HEK293 (cell line): ENCODE data around the gene APOL3.

Experiments
- CTCF ChIA-PET: fragments of 350-600 bp; formaldehyde crosslinking; extraction: SDS; loops from one replicate; lab custom pipeline; 2021; ENCODE audit warnings: antibody characterized with exemption; lab: Yijun Ruan, JAX
- POLR2A ChIA-PET: fragments of 300-600 bp; formaldehyde crosslinking; extraction: SDS; loops from one replicate; lab custom pipeline; 2020; ENCODE audit warnings: antibody characterized with exemption, inconsistent platforms; lab: Yijun Ruan, JAX
- H3K27ac ChIP-seq: fragments of 200-500 bp; sonication (Bioruptor generic); 2 replicates; pipeline ENCODE4 v1.5.1; 2014; ENCODE audit warnings: low read depth, low read length, control low read depth, inconsistent platforms; ENCODE audit errors: extremely low read depth
- H3K36me3 ChIP-seq, 2 experiments: fragments of 200-500 bp in 1 of 2; sonication (Bioruptor generic) in 1 of 2; 1 replicate in 1 of 2; 2 replicates in 1 of 2; pipeline ENCODE4 v1.5.1; 2014 to 2017; ENCODE audit warnings: inconsistent platforms in 2 of 2, low read length in 2 of 2; ENCODE audit not compliant: control insufficient read depth in 2 of 2, insufficient read depth in 1 of 2
- H3K4me1 ChIP-seq: fragments of 200-500 bp; sonication (Bioruptor generic); 2 replicates; pipeline ENCODE4 v1.5.1; 2014; ENCODE audit warnings: mild to moderate bottlenecking, low read length, inconsistent platforms; ENCODE audit not compliant: control insufficient read depth, insufficient read depth
- H3K4me3 ChIP-seq: 2 replicates; pipeline ENCODE4 v1.5.1; 2011; ENCODE audit warnings: low read depth, mild to moderate bottlenecking, control low read depth, low read length, moderate library complexity
- H3K9me3 ChIP-seq: fragments of 200-500 bp; sonication (Bioruptor generic); 2 replicates; pipeline ENCODE4 v1.5.1; 2014; ENCODE audit warnings: low read depth, low read length, inconsistent platforms; ENCODE audit not compliant: control insufficient read depth, insufficient read depth
- BCL11A ChIP-seq: fragments of 450-650 bp; formaldehyde crosslinking; IDR thresholded peaks from 2 replicates; pipeline ENCODE4 v1.5.1; 2016; ENCODE audit warnings: low read depth, missing biosample characterization, missing genetic modification characterization
- FEZF1 ChIP-seq: fragments of 450-650 bp; formaldehyde crosslinking; IDR thresholded peaks from 2 replicates; pipeline ENCODE4 v1.5.1; 2016; ENCODE audit warnings: missing biosample characterization, missing genetic modification characterization
- GLI4 ChIP-seq: fragments of 450-650 bp; formaldehyde crosslinking; IDR thresholded peaks from 2 replicates; pipeline ENCODE4 v1.5.1; 2016; ENCODE audit warnings: missing biosample characterization, missing genetic modification characterization
- SCRT2 ChIP-seq: fragments of 450-650 bp; formaldehyde crosslinking; IDR thresholded peaks from 2 replicates; pipeline ENCODE4 v1.5.1; 2016; ENCODE audit warnings: missing biosample characterization, missing genetic modification characterization
- SP7 ChIP-seq: fragments of 450-650 bp; formaldehyde crosslinking; IDR thresholded peaks from 2 replicates; pipeline ENCODE4 v1.5.1; 2016; ENCODE audit warnings: missing biosample characterization, missing genetic modification characterization
- ZBTB21 ChIP-seq: fragments of 450-650 bp; formaldehyde crosslinking; IDR thresholded peaks from 2 replicates; pipeline ENCODE4 v1.5.1; 2017; ENCODE audit warnings: missing biosample characterization, missing genetic modification characterization
- ZIC2 ChIP-seq: fragments of 450-650 bp; formaldehyde crosslinking; IDR thresholded peaks from 2 replicates; pipeline ENCODE4 v1.5.1; 2016; ENCODE audit warnings: missing biosample characterization, missing genetic modification characterization
- ZNF132 ChIP-seq: fragments of 450-650 bp; formaldehyde crosslinking; IDR thresholded peaks from 2 replicates; pipeline ENCODE4 v1.5.1; 2017; ENCODE audit warnings: missing biosample characterization, missing genetic modification characterization, borderline replicate concordance
- ZNF175 ChIP-seq: fragments of 450-650 bp; formaldehyde crosslinking; IDR thresholded peaks from 2 replicates; pipeline ENCODE4 v1.5.1; 2016; ENCODE audit warnings: missing biosample characterization, missing genetic modification characterization
- ZNF221 ChIP-seq: fragments of 450-650 bp; formaldehyde crosslinking; IDR thresholded peaks from 2 replicates; pipeline ENCODE4 v1.5.1; 2017; ENCODE audit warnings: missing biosample characterization, missing genetic modification characterization, borderline replicate concordance
- ZNF239 ChIP-seq: fragments of 450-650 bp; formaldehyde crosslinking; IDR thresholded peaks from 2 replicates; pipeline ENCODE4 v1.5.1; 2016; ENCODE audit warnings: missing biosample characterization, missing genetic modification characterization
- ZNF311 ChIP-seq: fragments of 450-650 bp; formaldehyde crosslinking; IDR thresholded peaks from 2 replicates; pipeline ENCODE4 v1.5.1; 2017; ENCODE audit warnings: missing biosample characterization, missing genetic modification characterization, borderline replicate concordance
- ZNF366 ChIP-seq: fragments of 450-650 bp; formaldehyde crosslinking; conservative IDR thresholded peaks from 2 replicates; pipeline ENCODE4 v1.5.1; 2016; ENCODE audit warnings: missing biosample characterization, missing genetic modification characterization
- ZNF623 ChIP-seq: fragments of 450-650 bp; formaldehyde crosslinking; IDR thresholded peaks from 2 replicates; pipeline ENCODE4 v1.5.1; 2016; ENCODE audit warnings: missing biosample characterization, missing genetic modification characterization
- ZNF654 ChIP-seq: fragments of 450-650 bp; formaldehyde crosslinking; IDR thresholded peaks from 2 replicates; pipeline ENCODE4 v1.5.1; 2016; ENCODE audit warnings: low read depth, missing biosample characterization, missing genetic modification characterization
- ZNF664 ChIP-seq: fragments of 450-650 bp; formaldehyde crosslinking; IDR thresholded peaks from 2 replicates; pipeline ENCODE4 v1.5.1; 2016; ENCODE audit warnings: missing biosample characterization, missing genetic modification characterization
- ZNF791 ChIP-seq: fragments of 450-650 bp; formaldehyde crosslinking; IDR thresholded peaks from 2 replicates; pipeline ENCODE4 v1.5.1; 2016; ENCODE audit warnings: missing biosample characterization, missing genetic modification characterization
- TF ChIP-seq, protein P1 (sequence below): fragments of 450-650 bp; formaldehyde crosslinking; IDR thresholded peaks from 2 replicates; pipeline ENCODE4 v1.5.1; 2016; ENCODE audit warnings: missing biosample characterization, missing genetic modification characterization
- TF ChIP-seq, protein P2 (sequence below): fragments of 450-650 bp; formaldehyde crosslinking; IDR thresholded peaks from 2 replicates; pipeline ENCODE4 v1.5.1; 2017; ENCODE audit warnings: missing biosample characterization, missing genetic modification characterization
- TF ChIP-seq, protein P3 (sequence below): fragments of 450-650 bp; formaldehyde crosslinking; IDR thresholded peaks from 2 replicates; pipeline ENCODE4 v1.5.1; 2016; ENCODE audit warnings: missing biosample characterization, missing genetic modification characterization, borderline replicate concordance
- TF ChIP-seq, protein P4 (sequence below): fragments of 450-650 bp; formaldehyde crosslinking; IDR thresholded peaks from 2 replicates; pipeline ENCODE4 v1.5.1; 2016; ENCODE audit warnings: missing biosample characterization, missing genetic modification characterization, low read depth

APOL3 gene

DNA sequence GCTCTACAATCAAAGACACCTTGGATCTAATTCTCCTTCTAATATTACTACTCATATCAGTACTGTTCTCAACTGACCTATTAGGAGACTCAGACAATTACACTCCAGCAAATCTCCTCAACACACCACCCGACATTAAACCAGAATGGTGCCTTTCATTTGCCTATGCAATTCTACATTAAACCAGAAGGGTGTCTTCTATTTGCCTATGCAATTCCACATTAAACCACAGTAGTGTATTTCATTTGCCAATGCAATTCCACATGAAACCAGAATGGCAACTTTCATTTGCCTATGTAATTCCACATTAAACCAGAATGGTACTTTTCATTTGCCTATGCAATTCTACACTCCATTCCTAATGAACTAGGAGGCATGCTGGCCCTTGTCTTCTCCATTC lies 15.3 kb upstream of the APOL3 start (continued):
- TF ChIP-seq, protein P1, sequence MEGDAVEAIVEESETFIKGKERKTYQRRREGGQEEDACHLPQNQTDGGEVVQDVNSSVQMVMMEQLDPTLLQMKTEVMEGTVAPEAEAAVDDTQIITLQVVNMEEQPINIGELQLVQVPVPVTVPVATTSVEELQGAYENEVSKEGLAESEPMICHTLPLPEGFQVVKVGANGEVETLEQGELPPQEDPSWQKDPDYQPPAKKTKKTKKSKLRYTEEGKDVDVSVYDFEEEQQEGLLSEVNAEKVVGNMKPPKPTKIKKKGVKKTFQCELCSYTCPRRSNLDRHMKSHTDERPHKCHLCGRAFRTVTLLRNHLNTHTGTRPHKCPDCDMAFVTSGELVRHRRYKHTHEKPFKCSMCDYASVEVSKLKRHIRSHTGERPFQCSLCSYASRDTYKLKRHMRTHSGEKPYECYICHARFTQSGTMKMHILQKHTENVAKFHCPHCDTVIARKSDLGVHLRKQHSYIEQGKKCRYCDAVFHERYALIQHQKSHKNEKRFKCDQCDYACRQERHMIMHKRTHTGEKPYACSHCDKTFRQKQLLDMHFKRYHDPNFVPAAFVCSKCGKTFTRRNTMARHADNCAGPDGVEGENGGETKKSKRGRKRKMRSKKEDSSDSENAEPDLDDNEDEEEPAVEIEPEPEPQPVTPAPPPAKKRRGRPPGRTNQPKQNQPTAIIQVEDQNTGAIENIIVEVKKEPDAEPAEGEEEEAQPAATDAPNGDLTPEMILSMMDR (tag by site-specific recombination) = no peak
- no peak for TF ChIP-seq ZNF791 (tag by site-specific recombination)

DNA sequence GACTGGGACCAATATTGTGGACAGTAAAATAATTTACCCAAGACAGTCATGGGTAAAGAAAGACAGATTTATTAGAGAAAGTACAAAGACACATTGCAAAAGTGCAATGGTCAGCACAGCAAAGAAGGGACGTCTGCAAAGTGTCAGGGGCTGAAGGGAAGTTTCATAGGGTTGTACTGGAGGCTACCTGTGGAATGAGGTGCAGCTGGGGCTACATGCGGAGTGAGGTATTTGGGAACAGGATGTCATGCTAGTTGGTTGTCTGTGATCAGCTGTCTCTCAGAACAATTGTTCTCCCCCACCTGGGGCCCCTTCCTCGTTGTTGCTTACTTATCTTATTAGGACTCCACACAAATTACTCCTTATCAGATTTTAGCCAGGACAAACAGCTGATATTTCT lies 11.4 kb upstream of the APOL3 start:
- CTCF ChIA-PET = interaction anchor here (0.8 to 1.4 kb wide), 3 partner anchors 8 to 10 kb away, joined by 3 to 5 read pairs (median 4); no protein-coding TSS in a partner anchor
- Histone ChIP-seq H3K36me3 (no peaks in the 10 kb centered on the region), H3K4me1 (no peaks in the 10 kb centered on the region), H3K27ac (no peak overlapping the region), H3K4me3 (no peak overlapping the region), H3K9me3 (no peaks in the 10 kb centered on the region)
- POLR2A ChIA-PET = no interaction called here
- TF ChIP-seq SCRT2 (tag by site-specific recombination) (peak; percentile 54), SP7 (tag by site-specific recombination) (no peak)

DNA sequence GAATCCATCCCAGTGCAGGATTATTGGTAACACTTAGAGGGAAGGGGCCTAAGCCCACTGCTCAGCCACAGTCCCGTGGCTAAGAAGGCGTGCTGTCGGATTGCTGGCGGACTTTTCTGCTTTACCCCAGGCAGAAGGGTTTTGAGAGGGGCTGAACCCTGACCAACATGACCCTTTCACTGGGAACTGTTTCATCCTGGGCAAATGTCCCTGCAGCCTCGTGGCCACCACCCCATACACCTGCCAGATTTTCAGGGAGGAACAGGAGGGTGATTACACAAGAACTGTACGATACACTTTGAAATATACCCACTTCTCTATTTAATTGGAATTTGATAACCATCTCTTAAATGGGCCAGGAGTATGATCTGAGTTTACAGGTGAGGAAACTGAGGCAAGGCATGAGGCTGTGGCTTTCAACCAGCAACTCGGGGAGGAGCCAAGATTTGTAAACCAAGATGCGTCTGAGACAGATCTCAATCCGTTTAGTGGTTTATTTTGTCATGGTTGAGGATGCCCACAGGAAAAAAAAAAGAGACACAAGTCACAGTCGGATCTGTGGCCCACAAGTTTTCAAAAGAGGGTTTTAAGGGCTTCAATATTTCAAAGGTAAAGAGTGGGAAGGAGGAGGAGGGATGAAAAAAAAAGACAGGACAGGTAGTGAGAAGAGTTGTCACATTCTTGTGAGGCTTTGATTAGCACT lies 6.1 kb upstream of the APOL3 start:
- no peaks in the 10 kb centered on the region for H3K9me3 ChIP-seq
- CTCF ChIA-PET = no interaction called here
- no peaks in the 10 kb centered on the region for H3K4me1 ChIP-seq
- H3K4me3 ChIP-seq = no peak overlapping the region
- no peak overlapping the region for H3K27ac ChIP-seq
- H3K36me3 ChIP-seq = no peaks in the 10 kb centered on the region
- POLR2A ChIA-PET = no interaction called here
- TF ChIP-seq ZNF664 (tag by site-specific recombination) = no peak
- no peak for TF ChIP-seq ZNF311
- TF ChIP-seq BCL11A (tag by site-specific recombination) = no peak
- TF ChIP-seq ZBTB21 = no peak
- no peak for TF ChIP-seq ZNF175
- no peak for TF ChIP-seq FEZF1 (tag by site-specific recombination)
- no peak for TF ChIP-seq ZNF132 (tag by site-specific recombination)
- TF ChIP-seq, protein P2, sequence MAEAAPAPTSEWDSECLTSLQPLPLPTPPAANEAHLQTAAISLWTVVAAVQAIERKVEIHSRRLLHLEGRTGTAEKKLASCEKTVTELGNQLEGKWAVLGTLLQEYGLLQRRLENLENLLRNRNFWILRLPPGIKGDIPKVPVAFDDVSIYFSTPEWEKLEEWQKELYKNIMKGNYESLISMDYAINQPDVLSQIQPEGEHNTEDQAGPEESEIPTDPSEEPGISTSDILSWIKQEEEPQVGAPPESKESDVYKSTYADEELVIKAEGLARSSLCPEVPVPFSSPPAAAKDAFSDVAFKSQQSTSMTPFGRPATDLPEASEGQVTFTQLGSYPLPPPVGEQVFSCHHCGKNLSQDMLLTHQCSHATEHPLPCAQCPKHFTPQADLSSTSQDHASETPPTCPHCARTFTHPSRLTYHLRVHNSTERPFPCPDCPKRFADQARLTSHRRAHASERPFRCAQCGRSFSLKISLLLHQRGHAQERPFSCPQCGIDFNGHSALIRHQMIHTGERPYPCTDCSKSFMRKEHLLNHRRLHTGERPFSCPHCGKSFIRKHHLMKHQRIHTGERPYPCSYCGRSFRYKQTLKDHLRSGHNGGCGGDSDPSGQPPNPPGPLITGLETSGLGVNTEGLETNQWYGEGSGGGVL (tag by site-specific recombination) = no peak
- no peak for TF ChIP-seq ZNF654 (tag by site-specific recombination)
- TF ChIP-seq ZNF239 = no peak
- no peak for TF ChIP-seq ZNF623
- TF ChIP-seq, protein P3, sequence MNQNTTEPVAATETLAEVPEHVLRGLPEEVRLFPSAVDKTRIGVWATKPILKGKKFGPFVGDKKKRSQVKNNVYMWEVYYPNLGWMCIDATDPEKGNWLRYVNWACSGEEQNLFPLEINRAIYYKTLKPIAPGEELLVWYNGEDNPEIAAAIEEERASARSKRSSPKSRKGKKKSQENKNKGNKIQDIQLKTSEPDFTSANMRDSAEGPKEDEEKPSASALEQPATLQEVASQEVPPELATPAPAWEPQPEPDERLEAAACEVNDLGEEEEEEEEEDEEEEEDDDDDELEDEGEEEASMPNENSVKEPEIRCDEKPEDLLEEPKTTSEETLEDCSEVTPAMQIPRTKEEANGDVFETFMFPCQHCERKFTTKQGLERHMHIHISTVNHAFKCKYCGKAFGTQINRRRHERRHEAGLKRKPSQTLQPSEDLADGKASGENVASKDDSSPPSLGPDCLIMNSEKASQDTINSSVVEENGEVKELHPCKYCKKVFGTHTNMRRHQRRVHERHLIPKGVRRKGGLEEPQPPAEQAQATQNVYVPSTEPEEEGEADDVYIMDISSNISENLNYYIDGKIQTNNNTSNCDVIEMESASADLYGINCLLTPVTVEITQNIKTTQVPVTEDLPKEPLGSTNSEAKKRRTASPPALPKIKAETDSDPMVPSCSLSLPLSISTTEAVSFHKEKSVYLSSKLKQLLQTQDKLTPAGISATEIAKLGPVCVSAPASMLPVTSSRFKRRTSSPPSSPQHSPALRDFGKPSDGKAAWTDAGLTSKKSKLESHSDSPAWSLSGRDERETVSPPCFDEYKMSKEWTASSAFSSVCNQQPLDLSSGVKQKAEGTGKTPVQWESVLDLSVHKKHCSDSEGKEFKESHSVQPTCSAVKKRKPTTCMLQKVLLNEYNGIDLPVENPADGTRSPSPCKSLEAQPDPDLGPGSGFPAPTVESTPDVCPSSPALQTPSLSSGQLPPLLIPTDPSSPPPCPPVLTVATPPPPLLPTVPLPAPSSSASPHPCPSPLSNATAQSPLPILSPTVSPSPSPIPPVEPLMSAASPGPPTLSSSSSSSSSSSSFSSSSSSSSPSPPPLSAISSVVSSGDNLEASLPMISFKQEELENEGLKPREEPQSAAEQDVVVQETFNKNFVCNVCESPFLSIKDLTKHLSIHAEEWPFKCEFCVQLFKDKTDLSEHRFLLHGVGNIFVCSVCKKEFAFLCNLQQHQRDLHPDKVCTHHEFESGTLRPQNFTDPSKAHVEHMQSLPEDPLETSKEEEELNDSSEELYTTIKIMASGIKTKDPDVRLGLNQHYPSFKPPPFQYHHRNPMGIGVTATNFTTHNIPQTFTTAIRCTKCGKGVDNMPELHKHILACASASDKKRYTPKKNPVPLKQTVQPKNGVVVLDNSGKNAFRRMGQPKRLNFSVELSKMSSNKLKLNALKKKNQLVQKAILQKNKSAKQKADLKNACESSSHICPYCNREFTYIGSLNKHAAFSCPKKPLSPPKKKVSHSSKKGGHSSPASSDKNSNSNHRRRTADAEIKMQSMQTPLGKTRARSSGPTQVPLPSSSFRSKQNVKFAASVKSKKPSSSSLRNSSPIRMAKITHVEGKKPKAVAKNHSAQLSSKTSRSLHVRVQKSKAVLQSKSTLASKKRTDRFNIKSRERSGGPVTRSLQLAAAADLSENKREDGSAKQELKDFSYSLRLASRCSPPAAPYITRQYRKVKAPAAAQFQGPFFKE (tag by site-specific recombination) = no peak
- TF ChIP-seq SP7 (tag by site-specific recombination) = no peak
- no peak for TF ChIP-seq ZNF221
- no peak for TF ChIP-seq ZNF366 (tag by site-specific recombination)
- TF ChIP-seq, protein P4, sequence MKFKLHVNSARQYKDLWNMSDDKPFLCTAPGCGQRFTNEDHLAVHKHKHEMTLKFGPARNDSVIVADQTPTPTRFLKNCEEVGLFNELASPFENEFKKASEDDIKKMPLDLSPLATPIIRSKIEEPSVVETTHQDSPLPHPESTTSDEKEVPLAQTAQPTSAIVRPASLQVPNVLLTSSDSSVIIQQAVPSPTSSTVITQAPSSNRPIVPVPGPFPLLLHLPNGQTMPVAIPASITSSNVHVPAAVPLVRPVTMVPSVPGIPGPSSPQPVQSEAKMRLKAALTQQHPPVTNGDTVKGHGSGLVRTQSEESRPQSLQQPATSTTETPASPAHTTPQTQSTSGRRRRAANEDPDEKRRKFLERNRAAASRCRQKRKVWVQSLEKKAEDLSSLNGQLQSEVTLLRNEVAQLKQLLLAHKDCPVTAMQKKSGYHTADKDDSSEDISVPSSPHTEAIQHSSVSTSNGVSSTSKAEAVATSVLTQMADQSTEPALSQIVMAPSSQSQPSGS = no peak
- no peak for TF ChIP-seq GLI4 (tag by site-specific recombination)
- TF ChIP-seq ZIC2 (tag by site-specific recombination) = no peak
